SK-N-SH treated with all-trans-retinoic acid at 6 μM for 48 hours (cell line): ENCODE results near the gene PLCB1.

Experiments used
- ATAC-seq: fragments of 200-7000 bp; cut with Tn5 transposase; 3 replicates; pipeline ENCODE4 v1.9.1; 2020; ENCODE audit warnings: mild to moderate bottlenecking, moderate library complexity
- ARNTL ChIP-seq: fragments of 450-650 bp; formaldehyde crosslinking; IDR thresholded peaks from 2 replicates; pipeline ENCODE4 v1.5.0; 2020; ENCODE audit warnings: low read depth, mild to moderate bottlenecking, moderate library complexity, borderline replicate concordance
- BACH2 ChIP-seq: fragments of 250-450 bp; sonication (Bioruptor Pico); IDR thresholded peaks from 2 replicates; pipeline ENCODE4 v1.9.0; 2021; ENCODE audit warnings: mild to moderate bottlenecking, borderline replicate concordance
- CSDC2 ChIP-seq: fragments of 250-450 bp; sonication (Bioruptor Pico); IDR thresholded peaks from 2 replicates; pipeline ENCODE4 v1.5.0; 2020; ENCODE audit warnings: mild to moderate bottlenecking, moderate library complexity
- ESRRG ChIP-seq: fragments of 250-450 bp; sonication (Bioruptor Pico); IDR thresholded peaks from 2 replicates; pipeline ENCODE4 v1.6.1; 2021; ENCODE audit warnings: mild to moderate bottlenecking
- GLIS3 ChIP-seq: fragments of 250-450 bp; sonication (Bioruptor Pico); IDR thresholded peaks from 2 replicates; pipeline ENCODE4 v1.5.0; 2020; ENCODE audit warnings: mild to moderate bottlenecking, moderate library complexity
- ISL1 ChIP-seq: fragments of 250-450 bp; sonication (Bioruptor Pico); IDR thresholded peaks from 2 replicates; pipeline ENCODE4 v2.1.2; 2022; ENCODE audit warnings: mild to moderate bottlenecking, moderate library complexity
- OSR1 ChIP-seq: fragments of 250-450 bp; sonication (Bioruptor Pico); IDR thresholded peaks from 2 replicates; pipeline ENCODE4 v1.8.0; 2022; ENCODE audit warnings: moderate library complexity, mild to moderate bottlenecking, inconsistent platforms
- PPARA ChIP-seq: fragments of 250-450 bp; sonication (Bioruptor Pico); IDR thresholded peaks from 2 replicates; pipeline ENCODE4 v1.5.0; 2020; ENCODE audit warnings: mild to moderate bottlenecking, borderline replicate concordance
- RARB ChIP-seq: fragments of 250-450 bp; sonication (Bioruptor Pico); IDR thresholded peaks from 2 replicates; pipeline ENCODE4 v1.8.0; 2021; ENCODE audit warnings: mild to moderate bottlenecking, moderate library complexity
- SNAI2 ChIP-seq: fragments of 250-450 bp; sonication (Bioruptor Pico); IDR thresholded peaks from 2 replicates; pipeline ENCODE4 v1.5.0; 2020; ENCODE audit warnings: mild to moderate bottlenecking, moderate library complexity
- TCF4 ChIP-seq: fragments of 250-450 bp; sonication (Bioruptor Pico); IDR thresholded peaks from 2 replicates; pipeline ENCODE4 v1.8.0; 2021; ENCODE audit warnings: mild to moderate bottlenecking, moderate library complexity, borderline replicate concordance
- TOX ChIP-seq: fragments of 250-450 bp; sonication (Bioruptor Pico); IDR thresholded peaks from 2 replicates; pipeline ENCODE4 v1.8.0; 2021; ENCODE audit warnings: mild to moderate bottlenecking, moderate library complexity, borderline replicate concordance
- ZC3H10 ChIP-seq: fragments of 250-450 bp; sonication (Bioruptor Pico); IDR thresholded peaks from 2 replicates; pipeline ENCODE4 v1.5.1; 2021; ENCODE audit warnings: mild to moderate bottlenecking, moderate library complexity
- ZFP3 ChIP-seq: fragments of 250-450 bp; sonication (Bioruptor Pico); IDR thresholded peaks from 2 replicates; pipeline ENCODE4 v1.5.0; 2020; ENCODE audit warnings: mild to moderate bottlenecking, moderate library complexity
- ZFP30 ChIP-seq: fragments of 450-650 bp; formaldehyde crosslinking; IDR thresholded peaks from 2 replicates; pipeline ENCODE4 v1.5.0; 2022; ENCODE audit warnings: mild to moderate bottlenecking, moderate library complexity
- ZNF565 ChIP-seq: fragments of 450-650 bp; formaldehyde crosslinking; conservative IDR thresholded peaks from 2 replicates; pipeline ENCODE4 v1.5.0; 2020; ENCODE audit warnings: low read depth, mild to moderate bottlenecking, moderate library complexity
- ZNF70 ChIP-seq: fragments of 450-650 bp; formaldehyde crosslinking; IDR thresholded peaks from 2 replicates; pipeline ENCODE4 v1.5.0; 2020; ENCODE audit warnings: mild to moderate bottlenecking, moderate library complexity
- ZNF8 ChIP-seq: fragments of 450-650 bp; formaldehyde crosslinking; IDR thresholded peaks from 2 replicates; pipeline ENCODE4 v1.5.0; 2020; ENCODE audit warnings: mild to moderate bottlenecking, moderate library complexity
- TF ChIP-seq, protein P1 (sequence below): fragments of 250-450 bp; sonication (Bioruptor Pico); IDR thresholded peaks from 2 replicates; pipeline ENCODE4 v1.5.0; 2020; ENCODE audit warnings: mild to moderate bottlenecking, moderate library complexity
- TF ChIP-seq, protein P2 (sequence below): fragments of 250-450 bp; sonication (Bioruptor Pico); IDR thresholded peaks from 2 replicates; pipeline ENCODE4 v1.5.1; 2021; ENCODE audit warnings: mild to moderate bottlenecking, moderate library complexity
- TF ChIP-seq, protein P3 (sequence below): fragments of 250-450 bp; sonication (Bioruptor Pico); IDR thresholded peaks from 2 replicates; pipeline ENCODE4 v1.8.0; 2021; ENCODE audit warnings: low read depth, mild to moderate bottlenecking, moderate library complexity, borderline replicate concordance
- TF ChIP-seq, protein P4 (sequence below): fragments of 250-450 bp; sonication (Bioruptor Pico); IDR thresholded peaks from 2 replicates; pipeline ENCODE4 v1.8.0; 2020; ENCODE audit warnings: mild to moderate bottlenecking, moderate library complexity, borderline replicate concordance
- TF ChIP-seq, protein P5 (sequence below): fragments of 250-450 bp; sonication (Bioruptor Pico); IDR thresholded peaks from 2 replicates; pipeline ENCODE4 v1.5.1; 2020; ENCODE audit warnings: low read depth, mild to moderate bottlenecking, moderate library complexity

PLCB1 gene

DNA sequence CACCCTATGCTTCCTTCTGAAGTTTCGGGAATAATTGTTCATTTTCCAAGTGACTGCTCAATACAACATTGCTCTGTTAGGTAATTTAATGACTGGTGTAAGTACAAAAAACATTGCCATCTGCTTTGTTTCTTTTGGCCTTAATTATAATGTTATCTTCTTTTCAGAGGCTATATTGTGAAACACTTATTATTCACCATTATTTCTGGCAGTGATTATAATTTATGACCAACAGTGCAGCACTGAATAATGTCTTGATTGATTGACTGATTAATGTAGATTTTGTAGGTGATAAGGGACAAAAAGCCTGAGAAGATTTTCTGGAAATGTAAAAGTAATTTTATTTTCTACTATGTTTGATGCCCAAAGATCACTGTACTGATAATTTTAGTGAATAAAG, 377.7 kb downstream of the PLCB1 start:
- TF ChIP-seq PPARA (CRISPR knock-in tag) (no peak), ESRRG (no peak), ZNF565 (CRISPR knock-in tag) (no peak), GLIS3 (CRISPR knock-in tag) (no peak), RARB (CRISPR knock-in tag) (no peak; the same call in 1 of the 2 replicates), ZFP30 (no peak), BACH2 (CRISPR knock-in tag) (no peak), CSDC2 (CRISPR knock-in tag) (no peak), ARNTL (CRISPR knock-in tag) (no peak), TCF4 (CRISPR knock-in tag) (peak; percentile 91), SNAI2 (CRISPR knock-in tag) (no peak), ISL1 (CRISPR knock-in tag) (peak; percentile 98), TOX (peak; percentile 56; the same call in 1 of the 2 replicates), ZC3H10 (CRISPR knock-in tag) (peak; percentile 77), ZNF70 (CRISPR knock-in tag) (no peak), ZFP3 (CRISPR knock-in tag) (0 out of 2 replicates have a peak, but pooled peaks have one; percentile 15), OSR1 (no peak), ZNF8 (CRISPR knock-in tag) (no peak; the same call in 1 of the 2 replicates)
- TF ChIP-seq, protein P1, sequence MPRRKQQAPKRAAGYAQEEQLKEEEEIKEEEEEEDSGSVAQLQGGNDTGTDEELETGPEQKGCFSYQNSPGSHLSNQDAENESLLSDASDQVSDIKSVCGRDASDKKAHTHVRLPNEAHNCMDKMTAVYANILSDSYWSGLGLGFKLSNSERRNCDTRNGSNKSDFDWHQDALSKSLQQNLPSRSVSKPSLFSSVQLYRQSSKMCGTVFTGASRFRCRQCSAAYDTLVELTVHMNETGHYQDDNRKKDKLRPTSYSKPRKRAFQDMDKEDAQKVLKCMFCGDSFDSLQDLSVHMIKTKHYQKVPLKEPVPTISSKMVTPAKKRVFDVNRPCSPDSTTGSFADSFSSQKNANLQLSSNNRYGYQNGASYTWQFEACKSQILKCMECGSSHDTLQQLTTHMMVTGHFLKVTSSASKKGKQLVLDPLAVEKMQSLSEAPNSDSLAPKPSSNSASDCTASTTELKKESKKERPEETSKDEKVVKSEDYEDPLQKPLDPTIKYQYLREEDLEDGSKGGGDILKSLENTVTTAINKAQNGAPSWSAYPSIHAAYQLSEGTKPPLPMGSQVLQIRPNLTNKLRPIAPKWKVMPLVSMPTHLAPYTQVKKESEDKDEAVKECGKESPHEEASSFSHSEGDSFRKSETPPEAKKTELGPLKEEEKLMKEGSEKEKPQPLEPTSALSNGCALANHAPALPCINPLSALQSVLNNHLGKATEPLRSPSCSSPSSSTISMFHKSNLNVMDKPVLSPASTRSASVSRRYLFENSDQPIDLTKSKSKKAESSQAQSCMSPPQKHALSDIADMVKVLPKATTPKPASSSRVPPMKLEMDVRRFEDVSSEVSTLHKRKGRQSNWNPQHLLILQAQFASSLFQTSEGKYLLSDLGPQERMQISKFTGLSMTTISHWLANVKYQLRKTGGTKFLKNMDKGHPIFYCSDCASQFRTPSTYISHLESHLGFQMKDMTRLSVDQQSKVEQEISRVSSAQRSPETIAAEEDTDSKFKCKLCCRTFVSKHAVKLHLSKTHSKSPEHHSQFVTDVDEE (CRISPR knock-in tag) = peak; percentile 88
- TF ChIP-seq, protein P2, sequence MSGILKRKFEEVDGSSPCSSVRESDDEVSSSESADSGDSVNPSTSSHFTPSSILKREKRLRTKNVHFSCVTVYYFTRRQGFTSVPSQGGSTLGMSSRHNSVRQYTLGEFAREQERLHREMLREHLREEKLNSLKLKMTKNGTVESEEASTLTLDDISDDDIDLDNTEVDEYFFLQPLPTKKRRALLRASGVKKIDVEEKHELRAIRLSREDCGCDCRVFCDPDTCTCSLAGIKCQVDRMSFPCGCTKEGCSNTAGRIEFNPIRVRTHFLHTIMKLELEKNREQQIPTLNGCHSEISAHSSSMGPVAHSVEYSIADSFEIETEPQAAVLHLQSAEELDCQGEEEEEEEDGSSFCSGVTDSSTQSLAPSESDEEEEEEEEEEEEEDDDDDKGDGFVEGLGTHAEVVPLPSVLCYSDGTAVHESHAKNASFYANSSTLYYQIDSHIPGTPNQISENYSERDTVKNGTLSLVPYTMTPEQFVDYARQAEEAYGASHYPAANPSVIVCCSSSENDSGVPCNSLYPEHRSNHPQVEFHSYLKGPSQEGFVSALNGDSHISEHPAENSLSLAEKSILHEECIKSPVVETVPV = peak; percentile 60; the same call in 1 of the 2 replicates
- TF ChIP-seq, protein P3, sequence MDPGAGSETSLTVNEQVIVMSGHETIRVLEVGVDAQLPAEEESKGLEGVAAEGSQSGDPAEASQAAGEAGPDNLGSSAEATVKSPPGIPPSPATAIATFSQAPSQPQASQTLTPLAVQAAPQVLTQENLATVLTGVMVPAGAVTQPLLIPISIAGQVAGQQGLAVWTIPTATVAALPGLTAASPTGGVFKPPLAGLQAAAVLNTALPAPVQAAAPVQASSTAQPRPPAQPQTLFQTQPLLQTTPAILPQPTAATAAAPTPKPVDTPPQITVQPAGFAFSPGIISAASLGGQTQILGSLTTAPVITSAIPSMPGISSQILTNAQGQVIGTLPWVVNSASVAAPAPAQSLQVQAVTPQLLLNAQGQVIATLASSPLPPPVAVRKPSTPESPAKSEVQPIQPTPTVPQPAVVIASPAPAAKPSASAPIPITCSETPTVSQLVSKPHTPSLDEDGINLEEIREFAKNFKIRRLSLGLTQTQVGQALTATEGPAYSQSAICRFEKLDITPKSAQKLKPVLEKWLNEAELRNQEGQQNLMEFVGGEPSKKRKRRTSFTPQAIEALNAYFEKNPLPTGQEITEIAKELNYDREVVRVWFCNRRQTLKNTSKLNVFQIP = no peak
- TF ChIP-seq, protein P4, sequence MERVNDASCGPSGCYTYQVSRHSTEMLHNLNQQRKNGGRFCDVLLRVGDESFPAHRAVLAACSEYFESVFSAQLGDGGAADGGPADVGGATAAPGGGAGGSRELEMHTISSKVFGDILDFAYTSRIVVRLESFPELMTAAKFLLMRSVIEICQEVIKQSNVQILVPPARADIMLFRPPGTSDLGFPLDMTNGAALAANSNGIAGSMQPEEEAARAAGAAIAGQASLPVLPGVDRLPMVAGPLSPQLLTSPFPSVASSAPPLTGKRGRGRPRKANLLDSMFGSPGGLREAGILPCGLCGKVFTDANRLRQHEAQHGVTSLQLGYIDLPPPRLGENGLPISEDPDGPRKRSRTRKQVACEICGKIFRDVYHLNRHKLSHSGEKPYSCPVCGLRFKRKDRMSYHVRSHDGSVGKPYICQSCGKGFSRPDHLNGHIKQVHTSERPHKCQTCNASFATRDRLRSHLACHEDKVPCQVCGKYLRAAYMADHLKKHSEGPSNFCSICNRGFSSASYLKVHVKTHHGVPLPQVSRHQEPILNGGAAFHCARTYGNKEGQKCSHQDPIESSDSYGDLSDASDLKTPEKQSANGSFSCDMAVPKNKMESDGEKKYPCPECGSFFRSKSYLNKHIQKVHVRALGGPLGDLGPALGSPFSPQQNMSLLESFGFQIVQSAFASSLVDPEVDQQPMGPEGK (CRISPR knock-in tag) = peak; percentile 88; the same call in 1 of the 2 replicates
- TF ChIP-seq, protein P5, sequence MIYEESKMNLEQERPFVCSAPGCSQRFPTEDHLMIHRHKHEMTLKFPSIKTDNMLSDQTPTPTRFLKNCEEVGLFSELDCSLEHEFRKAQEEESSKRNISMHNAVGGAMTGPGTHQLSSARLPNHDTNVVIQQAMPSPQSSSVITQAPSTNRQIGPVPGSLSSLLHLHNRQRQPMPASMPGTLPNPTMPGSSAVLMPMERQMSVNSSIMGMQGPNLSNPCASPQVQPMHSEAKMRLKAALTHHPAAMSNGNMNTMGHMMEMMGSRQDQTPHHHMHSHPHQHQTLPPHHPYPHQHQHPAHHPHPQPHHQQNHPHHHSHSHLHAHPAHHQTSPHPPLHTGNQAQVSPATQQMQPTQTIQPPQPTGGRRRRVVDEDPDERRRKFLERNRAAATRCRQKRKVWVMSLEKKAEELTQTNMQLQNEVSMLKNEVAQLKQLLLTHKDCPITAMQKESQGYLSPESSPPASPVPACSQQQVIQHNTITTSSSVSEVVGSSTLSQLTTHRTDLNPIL = peak; percentile 79; the same call in 1 of the 2 replicates
- ATAC-seq = peak; percentile 28; the same call in 1 of the 3 replicates

DNA sequence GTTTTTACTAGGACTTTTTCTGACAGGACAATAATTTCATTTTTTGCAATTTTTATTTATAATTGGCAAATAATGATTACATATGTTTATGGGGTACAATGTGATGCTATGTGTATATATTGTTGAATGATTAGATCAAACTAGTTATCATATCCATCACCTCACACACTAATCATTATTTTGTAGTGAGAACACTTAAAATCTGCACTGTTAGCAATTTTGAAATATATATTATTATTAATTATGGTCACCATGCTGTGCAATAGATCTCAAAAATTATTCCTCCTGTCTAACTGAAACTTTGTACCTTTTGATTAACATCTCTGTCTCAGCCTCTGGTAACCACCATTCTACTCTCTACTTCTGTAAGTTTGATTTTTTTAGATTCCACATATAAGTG, 378.7 kb downstream of the PLCB1 start:
- TF ChIP-seq BACH2 (CRISPR knock-in tag) = no peak
- TF ChIP-seq PPARA (CRISPR knock-in tag) = no peak
- no peak for TF ChIP-seq CSDC2 (CRISPR knock-in tag)
- TF ChIP-seq, protein P2 = no peak
- TF ChIP-seq RARB (CRISPR knock-in tag) = no peak
- ATAC-seq = no peak
